Fibroblast of peridontal ligament (primary cell): Measurements from ENCODE around the gene NBEAL2.

ENCODE experiments used
- DNase-seq: peaks from one replicate; pipeline ENCODE4 v3.0.0-alpha.2; 2010; ENCODE audit errors: extremely low read depth

The NBEAL2 gene

DNA sequence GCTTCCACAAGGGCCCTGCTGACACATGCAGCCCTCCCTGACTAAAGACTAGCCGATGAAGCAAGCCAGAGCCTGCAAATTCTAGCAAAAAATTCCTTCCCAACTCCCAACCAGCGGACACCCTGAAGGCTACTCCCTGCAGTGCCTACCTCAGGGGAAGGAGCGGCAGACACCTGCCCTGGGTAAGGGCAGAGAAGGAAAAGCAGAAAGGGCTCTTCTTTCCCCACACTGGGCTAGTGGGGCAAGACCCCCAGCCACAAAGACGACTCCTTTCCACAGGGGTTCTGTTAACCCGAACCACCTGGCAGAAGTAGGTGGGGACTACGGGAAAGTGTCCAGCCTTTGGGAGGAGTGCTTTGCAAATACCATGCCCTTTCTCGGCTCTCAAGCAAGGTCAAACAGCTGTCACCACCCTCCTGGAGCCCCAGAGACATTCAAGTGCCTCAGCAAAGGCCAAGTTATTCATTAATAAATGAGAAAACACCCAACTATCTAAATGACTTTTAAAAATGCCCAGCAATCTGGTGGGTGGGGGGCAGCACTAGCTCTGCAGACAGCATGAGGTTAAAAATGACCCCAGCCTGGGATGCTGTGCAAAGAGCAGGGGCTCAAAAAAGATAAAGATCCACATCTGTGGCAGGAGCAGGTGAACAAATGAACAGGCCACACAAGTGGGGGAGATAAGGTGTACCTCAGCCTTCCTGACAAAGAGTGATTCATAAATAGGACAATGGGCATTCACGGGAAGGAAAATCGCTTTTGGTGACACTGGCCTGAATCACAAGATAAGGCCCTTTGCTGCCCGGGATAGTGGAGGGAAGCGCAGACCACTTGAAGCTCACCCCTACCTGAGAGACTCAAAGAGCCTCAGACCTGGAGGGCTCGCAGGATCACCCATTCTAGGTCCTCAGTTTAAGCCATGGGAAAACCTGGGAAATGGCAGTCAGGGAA is 36.0 kb upstream of the NBEAL2 start:
- DNase-seq = no peak

DNA sequence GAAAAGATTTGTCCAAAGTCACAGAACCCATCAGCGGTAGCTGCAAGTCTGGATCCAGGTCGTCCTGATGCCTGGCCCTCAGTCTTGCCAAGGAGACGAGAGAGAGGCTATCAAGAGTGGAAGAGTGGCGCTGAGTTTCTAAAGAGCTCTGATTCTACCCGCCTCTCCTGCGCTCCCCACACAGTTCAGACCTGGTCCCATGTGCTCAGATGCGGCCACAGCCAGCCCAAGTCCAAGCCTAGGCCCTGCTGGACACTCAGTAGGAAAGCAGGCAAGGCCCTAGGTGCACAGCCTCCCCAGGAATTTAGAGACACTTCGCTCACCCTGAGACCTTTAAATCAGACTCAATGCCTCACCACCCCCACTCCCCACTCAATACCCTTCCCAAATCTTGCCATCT is 35.3 kb upstream of the NBEAL2 start:
- no peak for DNase-seq

DNA sequence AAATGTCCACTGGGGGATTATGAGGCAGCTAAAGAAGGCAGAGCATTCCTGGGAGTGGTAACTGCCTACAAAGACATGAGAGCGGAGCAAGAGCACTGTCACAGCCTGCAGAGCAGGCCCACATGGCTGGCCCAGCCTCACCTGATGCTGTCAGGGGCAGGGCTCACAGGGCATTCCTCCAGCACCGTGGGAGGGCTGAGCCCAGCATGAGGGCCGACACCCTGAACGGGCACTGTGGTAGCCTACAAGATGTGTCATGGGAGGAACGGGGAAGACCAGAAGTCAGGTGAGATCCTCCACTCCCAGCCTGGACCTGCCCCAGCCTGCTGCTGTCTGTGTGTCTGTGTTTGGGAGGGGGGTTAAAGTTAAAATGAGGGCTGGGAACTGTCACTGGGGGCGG is 33.0 kb upstream of the NBEAL2 start:
- no peak for DNase-seq

DNA sequence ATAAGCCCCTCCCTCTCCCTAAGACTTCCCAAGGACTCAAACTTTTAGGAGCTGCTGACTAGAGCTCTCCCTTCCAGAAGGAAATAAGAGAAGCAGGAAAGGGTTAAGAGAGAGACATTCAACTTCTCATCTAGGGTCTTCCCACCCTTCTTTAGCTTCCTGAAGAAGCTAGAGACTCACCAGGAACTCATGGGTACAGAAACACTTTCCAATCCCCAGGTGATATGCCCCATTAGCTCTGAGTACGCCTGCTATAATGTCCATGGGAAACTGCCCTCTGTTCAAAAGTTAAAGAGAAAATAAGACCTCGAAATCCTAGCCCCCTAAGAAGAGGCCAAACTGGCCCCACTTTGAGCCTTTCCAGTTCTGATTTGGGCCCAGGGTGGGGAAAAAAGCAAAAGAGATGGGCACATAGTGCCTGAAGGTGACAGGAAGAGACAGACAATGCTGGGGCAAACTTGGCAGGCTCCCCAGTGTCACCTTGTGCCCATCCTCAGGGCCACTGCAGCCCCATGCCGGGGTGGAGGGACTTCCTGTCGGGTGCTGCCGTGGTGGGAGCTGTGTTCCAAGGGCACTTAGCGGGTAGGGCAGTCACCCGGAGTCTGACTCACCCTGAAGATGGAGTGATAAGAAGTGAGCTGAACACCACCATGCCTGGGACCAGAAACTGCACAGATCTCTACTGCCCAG is 32.5 kb upstream of the NBEAL2 start:
- no peak for DNase-seq

DNA sequence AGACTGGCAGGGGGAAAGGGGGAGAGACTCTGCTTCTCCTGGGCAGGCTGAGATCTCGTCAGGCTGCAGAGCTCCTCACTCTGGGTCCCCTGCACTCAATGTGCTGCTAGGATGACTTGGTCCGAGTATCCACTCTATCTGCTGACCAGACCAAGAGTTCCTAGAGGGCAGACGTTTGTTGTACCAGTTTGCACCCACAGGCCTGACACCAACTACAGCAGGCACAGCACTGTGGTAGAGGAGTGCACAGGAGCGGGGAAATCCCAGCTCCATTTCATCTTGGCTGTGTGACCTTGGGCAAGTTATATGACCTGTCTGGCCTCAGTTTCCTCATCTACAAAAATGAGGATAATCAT is 31.9 kb upstream of the NBEAL2 start:
- no peak for DNase-seq

DNA sequence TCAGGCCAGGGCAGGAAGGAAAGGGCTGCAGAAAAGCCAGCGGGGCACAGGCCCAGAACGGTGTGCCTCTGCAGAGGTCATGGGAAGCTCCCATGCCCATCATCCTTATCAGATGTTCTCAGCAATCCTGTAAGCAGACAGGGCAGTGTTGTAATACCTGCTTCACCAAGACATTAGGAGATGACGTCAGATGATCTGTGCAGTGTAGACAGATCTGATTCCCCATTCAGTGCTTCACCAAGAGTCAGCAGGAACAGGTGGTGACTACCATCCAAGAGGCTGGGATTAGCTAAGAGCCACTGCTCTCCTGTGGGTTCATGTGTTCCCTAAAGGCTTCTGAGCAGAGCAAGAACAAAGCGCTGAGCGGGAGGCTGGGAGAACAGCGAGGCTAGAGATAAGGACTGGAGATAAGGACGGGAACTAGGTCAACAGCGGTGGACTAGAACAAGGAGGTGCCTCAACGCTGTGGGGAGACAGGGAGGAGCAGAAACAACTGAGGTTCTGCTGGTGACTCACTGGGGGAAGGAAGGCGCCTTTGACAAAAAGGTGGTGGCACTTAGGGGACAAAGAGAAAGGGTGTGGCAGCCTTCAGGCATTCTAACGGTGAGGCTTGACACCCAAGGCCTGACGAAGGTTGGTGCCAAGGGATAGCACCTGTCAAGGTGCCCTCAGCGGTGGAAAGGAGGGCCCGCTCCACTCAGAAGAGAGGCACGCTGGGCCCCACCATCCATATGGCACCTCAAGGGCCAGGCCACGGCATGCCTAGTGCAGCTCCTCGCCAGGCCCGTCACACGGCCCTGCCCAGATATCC is 31.3 kb upstream of the NBEAL2 start:
- DNase-seq = no peak

DNA sequence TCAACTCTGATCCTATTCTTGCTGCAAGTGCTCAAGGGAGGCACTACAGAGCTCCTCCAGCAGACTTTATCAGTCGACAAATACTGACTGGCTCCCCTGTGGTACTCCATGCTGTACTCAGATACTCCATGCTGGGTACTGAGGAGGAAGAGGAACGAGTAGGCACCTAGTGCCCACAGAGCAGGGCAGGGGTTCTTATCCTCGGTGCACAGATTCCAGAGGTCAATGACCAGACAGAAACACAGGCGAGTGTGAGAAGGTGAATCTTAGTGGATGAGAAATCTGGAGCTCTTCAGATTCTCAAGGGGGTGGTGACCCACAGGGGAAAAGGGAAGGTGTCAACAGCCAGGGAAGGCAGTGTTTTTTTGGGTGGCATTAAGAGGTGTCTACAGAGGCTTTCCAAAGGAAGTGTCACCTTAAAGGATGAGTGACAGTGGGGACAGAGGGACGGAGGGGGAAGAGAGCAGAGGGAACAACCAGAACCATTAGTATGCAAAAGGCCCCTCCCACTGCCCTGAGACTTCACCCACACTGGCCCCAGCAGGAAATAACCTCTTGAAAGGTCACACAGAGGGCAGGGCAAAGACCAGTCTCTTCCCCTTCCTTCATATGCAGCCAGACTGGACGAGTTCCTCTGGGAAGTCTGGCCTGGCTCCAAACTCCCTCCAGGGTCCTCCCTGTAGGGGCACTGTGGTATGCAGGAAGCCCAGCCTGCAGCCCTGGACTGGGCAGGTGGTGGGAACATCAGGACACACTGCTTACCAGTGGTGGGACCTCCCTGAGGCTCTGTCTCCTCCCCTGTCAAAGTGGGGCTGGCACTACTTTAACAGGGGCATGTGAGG is 30.4 kb upstream of the NBEAL2 start:
- no peak for DNase-seq

DNA sequence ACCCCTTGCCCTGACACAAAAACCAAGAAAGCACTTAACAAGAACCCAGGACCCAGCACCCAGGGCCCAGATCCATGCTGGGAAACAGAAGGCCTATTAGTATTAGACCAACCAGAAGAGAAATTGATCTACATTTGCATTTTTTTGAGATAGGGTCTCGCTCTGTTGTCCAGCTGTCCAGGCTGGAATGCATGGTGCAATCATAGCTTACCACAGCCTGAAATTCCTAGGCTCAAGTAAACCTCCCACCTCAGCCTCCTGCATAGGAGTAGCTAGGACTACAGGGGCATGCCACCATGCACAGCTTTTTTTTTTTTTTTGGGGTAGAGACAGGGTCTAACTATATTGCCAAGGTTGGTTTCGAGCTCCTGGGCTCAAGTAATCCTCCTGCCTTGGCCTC is 29.3 kb upstream of the NBEAL2 start:
- DNase-seq = no peak

DNA sequence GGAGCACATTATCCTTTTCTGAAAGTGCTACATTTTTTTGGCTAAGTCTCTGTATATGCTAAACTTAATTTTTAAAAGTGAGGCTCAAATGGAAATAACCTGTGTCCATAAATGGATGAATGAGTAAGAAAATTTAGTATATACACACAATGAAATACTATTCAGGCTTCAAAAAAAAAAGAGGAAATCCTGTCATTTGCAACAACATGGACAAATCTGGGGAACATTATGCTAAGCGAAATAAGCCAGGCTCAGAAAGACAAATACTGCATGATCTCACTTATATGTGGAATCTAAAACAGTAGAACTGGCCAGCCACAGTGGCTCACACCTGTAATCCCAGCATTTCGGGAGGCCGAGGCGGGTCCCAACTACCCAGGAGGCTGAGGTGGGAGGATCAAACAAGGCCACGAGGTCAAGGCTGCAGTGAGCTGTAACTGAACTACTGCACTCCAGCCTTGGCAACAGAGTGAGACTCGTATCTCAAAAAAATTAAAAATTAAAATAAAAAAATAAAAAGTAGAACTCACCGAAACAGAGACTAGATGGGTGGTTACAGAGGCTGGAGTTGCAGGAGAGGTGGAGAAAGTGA is 28.7 kb upstream of the NBEAL2 start:
- no peak for DNase-seq

DNA sequence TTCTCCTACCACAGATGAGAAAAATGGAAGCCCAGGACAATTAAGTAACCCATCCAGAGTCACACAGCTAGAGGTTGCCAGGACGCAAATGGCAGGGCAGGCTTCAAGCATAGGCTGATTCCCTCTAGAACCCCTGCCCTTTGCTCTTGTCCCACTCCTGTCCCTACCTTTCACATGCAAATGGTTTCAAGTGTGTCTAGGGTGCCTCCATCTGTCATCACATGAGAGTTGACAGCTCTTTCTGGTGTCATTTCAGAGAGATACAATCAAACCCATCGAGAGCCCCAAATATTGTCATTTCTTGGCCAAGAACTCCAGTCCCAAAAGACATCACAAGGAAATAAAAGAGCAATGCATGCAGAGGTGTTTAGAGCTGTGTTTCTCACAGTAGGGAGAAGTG is 26.7 kb upstream of the NBEAL2 start:
- no peak for DNase-seq

DNA sequence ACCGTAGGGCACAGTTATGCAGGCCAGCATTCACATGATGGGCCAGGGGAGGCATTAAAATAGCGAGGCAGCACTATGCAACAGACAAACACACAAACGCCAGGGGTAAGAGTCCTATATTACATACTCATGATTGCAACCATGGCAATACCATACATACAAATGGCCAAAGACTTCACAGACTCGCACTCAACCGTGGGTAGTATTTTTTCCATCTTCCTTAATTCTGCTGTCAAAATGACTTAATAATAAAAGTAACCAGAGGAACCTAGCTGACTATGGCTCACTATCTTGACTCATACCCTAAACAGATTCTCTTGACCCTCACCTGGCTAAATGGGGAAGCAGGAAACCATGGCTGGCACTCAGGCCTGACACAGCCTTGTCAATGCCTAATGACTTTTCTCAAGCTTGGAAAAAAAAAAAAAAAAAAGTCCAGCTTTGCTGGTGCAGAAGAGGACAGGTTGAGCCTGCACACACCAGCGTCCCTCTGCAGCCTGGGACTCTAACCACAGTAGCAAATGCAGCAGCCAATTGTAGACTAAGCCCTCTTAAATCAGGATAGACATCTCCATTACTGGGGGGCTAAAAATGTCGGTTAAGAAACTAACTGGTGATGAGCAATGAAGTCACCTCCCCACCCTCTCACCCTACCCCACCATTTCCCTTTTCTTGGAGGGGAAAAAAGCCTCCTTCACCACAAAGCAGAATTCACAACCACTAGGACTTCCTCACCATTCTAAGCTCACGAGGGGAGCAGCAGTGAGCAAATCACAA is 26.0 kb upstream of the NBEAL2 start:
- DNase-seq = no peak

DNA sequence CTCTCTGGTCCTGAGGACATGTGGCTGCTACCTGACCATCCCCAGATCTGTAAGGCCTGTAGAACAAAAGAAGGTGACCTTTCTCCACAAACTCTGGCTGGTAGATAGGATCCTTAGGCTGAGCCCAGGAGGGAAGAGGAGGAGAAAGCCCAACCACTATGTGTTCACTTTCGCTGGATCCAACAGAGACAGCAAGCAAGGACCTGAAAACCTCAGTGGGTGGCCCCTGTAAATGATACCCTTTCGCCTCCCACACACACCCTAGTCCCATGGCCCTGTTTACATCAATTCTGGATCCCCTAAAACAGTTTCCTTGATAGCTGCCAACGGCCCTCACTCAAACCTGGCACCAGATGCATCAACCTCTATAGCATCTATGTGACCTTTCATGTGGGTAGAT is 25.3 kb upstream of the NBEAL2 start:
- DNase-seq = no peak

DNA sequence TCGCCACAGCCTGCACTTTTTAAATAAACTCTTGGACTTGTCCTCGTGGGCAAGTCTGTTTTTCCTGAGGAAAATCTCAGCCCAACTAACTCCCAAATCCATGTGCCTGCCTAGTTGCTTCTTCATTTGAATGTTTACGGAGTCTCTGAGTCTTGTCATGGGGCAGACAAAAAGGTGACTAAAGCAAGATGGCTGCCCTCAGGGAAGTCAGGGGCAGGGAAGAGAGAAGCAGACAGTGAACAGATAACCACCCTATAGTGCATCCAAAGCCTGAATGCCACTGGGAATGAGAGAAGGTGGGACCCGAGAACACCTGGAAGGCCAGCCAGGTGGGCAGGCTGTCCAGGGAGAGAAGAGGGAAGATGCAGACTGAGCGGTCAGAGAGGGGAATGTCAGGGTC is 24.3 kb upstream of the NBEAL2 start:
- DNase-seq = no peak

DNA sequence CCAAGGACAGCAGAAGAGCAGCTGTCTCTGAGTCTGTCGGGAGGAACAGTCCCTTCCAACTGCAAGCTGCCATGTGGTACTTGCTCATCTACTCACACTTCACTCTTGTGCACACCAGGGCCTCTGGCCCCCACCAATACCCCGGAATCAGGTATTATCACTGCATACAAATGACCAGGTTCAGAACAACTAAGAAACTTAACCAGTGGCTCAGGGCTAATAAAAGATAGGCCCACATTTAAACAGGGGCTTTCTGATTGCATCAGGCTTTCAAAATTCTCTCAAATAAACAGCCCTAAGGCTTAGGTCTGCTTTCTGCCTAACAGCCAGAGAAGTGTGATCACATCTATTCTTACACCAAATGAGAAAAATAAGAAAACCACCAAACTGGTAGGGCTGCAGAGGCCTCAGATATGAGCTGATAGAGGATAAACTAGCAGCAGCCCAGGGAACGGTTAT is 23.6 kb upstream of the NBEAL2 start:
- DNase-seq = no peak

DNA sequence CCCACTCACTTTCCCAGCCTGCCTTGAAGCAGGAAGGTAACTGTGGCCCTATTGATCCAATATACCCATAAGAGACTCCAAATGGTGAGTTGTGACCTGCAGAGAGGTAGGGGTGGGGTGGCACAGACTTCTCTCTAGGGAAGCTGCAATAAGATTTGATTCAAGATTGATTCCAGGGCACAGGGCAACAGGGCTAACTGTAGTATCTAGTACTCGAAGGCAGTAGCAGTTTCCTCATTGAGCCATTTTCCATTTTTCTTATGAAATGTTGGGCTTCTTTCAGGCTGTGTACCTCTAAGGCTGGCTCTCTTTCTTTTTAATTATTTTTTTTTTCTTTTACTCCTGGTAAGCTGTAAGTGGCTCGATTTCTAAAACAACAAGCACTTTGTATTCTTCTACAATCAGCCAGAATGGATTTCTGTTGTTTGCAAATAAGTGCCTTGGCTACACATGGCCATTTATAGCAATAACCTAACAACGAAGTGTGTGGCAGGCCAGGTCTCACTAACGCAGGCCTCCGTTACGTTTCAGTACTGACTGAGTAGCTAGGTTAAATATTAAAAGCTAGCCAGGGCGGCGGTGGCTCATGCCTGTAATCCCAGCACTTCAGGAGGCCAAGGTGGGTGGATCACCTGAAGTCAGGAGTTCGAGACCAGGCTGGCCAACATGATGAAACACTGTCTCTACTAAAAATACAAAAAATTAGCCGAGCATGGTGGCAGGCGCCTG is 22.2 kb upstream of the NBEAL2 start:
- no peak for DNase-seq

DNA sequence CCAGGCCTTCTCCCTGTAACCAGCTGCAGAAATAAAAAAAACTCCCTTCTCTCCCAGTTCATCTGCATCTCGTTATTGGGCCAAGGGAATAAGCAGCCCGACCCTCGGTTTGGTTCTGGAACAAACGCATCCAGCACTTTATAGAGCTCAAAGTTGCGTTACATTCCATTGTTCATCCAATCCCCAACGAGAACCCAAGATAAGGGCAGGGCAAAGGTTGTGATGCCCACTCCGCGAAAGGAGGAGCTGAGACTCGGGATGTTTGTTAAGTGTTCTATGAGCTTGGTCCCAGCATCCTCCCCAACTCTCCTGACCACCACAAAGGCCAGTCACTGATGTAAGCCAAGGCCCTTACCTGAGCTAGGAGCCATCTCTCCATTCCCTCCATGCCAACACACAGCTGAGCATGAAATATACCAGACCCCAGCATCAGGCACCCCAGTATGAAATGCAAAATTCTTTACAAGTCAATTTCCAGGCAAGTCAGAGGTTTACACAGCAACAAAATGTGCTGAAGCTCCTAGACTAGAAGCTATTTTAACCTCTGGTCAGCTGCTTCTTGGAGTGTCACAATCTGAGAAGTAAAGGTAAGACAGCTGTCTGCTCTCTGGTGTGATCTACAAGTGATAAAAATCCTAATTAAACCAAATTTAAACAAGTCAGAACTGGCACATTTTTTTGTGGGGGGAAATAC is 20.9 kb upstream of the NBEAL2 start:
- no peak for DNase-seq

DNA sequence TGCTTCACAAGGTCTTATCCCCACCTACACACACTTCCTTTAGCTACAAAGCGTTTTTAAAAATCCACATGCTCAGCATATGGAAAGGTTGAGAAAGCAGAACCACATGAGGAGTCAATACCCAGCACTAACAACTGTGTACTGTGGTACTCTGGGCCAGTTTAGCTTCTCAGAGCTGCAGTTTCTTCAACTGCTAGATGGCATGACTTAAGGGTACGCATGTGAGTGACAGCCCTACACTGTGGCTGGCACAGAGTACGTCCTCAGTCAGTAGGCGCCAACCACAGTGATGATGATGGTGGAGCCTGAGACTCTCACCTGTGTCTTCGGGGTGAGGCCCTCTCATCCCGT is 20.3 kb upstream of the NBEAL2 start:
- no peak for DNase-seq

DNA sequence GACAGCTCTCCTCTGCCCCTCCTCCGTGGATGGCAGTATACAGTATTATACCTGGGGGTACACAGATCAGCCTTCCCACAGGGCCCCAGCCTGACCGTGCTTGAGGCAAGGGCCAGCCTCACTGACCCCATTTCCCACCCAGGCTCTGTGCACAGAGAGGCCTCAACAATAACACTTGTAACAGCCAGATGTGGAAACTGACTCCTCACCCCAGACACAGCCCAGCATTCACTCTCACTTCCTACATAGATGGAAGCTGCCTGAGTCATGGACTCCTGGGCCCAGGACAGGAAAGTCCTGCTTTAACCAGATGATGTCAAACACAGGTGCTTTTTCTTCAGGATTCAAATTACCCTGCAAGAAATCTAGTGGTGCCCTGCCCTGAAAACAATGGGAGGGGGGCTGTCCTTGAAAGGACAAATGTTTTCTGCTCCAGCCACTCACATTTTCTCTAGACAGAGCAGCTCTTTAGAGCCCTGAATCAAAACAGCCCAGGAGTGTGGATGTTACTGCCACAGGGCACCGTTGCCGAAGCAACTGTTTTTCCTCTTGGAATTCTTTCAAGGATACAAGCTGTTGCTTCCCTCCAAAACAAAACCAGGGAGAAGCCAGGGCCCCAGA is 19.3 kb upstream of the NBEAL2 start:
- peak; percentile 27 for DNase-seq

DNA sequence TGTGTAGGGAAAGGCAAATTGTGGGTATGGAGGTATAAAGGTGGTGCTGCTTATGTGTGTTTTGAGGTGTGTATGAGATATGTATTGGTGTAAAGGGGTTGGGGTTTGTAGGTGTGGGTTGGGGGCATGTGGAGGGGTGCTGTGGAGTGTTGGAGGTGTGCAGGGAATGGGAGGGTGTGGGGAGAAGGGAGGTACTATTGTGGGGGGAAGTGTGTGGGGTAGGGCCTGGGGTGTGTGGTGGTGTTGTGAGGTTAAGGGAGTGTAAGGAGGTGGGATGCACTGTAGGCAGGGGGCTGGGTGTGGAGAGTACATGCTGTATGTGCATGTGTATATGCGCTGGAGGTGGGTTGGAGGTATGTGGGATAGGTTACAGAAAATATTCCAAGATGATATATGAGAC is 18.6 kb upstream of the NBEAL2 start:
- no peak for DNase-seq
